Body of pancreas (tissue), 4 donors: ENCODE results near the gene ANKRD13C.

Experiments used
- CTCF ChIP-seq, 7 experiments: fragments of 450-650 bp in 4 of 7; fragments of 200-600 bp in 3 of 7; sonication (generic) in 3 of 7; IDR thresholded peaks; one replicate each; pipeline ENCODE4 v1.5.1; 2016 to 2019; ENCODE audit warnings: antibody characterized with exemption in 7 of 7
- POLR2A ChIP-seq, 3 donors: fragments of 450-650 bp; IDR thresholded peaks; one replicate each; pipeline ENCODE4 v1.6.1; 2016; ENCODE audit warnings: antibody characterized with exemption in 3 of 3, mild to moderate bottlenecking in 2 of 3

- TF ChIP-seq CTCF (IDR thresholded peaks at IDR 0.05) (no peak), POLR2A (IDR thresholded peaks at IDR 0.05) (no peak)
Measured at GRCh38 chr1:70348399-70349165, 5.9 kb downstream of the ANKRD13C start.
